T-cell (primary cell): Measurements from ENCODE around the gene IQSEC3. TPM values are rescaled to one million over a fixed set of nuclear protein-coding genes. Genes with fewer than 3 reads are reported as not detected.
"Not testable (repeated sequence)": the region's sequence is repeated elsewhere in the genome, so short reads cannot be mapped to it uniquely, and the experiment has no call there.

Experiments
- ATAC-seq, 4 experiments: fragments of 200-7000 bp in 3 of 4; fragments of 150-1000 bp in 1 of 4; cut with Tn5 transposase; replicated peaks in 1 of 4; 1 replicate in 3 of 4; 2 replicates in 1 of 4; pipeline ENCODE4 v1.10.0; 2021; ENCODE audit warnings: moderate library complexity in 3 of 4, mild to moderate bottlenecking in 2 of 4, moderate number of reproducible peaks in 1 of 4
- CTCF ChIA-PET, 2 donors: fragments of 300-600 bp; sonication (Branson Sonifier 250); formaldehyde crosslinking; loops; one replicate each; lab custom pipeline; 2022; ENCODE audit warnings: antibody characterized with exemption in 2 of 2; lab: Charles Lee
- POLR2A ChIA-PET, 2 donors: fragments of 300-600 bp; sonication (Branson Sonifier 250); formaldehyde crosslinking; loops; one replicate each; lab custom pipeline; 2022; ENCODE audit warnings: antibody characterized with exemption in 2 of 2; lab: Charles Lee
- DNase-seq, 35 experiments: peaks; one replicate each; pipeline versions ENCODE4 v3.0.0 to v3.0.0-alpha.2; 2013 to 2023
- H3K27ac ChIP-seq: one replicate; pipeline ENCODE4 v1.5.1; 2013; ENCODE audit warnings: low read length
- H3K27me3 ChIP-seq, 2 experiments: replicated peaks in 1 of 2; 1 replicate in 1 of 2; 2 replicates in 1 of 2; pipeline versions ENCODE4 v1.6.1 to v1.7.0; 2013; ENCODE audit warnings: low read length in 1 of 2, mixed read lengths in 1 of 2; ENCODE audit not compliant: control insufficient read depth in 2 of 2, insufficient read depth in 2 of 2; ENCODE audit errors: extremely low read depth in 1 of 2
- H3K36me3 ChIP-seq, 2 donors: 1 replicate in 1 of 2; 2 replicates in 1 of 2; pipeline versions ENCODE4 v1.6.1 to v1.7.0; 2013; ENCODE audit warnings: low read length in 1 of 2; ENCODE audit not compliant: control insufficient read depth in 2 of 2, insufficient read depth in 1 of 2; ENCODE audit errors: extremely low read depth in 1 of 2
- H3K4me1 ChIP-seq, 2 experiments: 1 replicate in 1 of 2; 2 replicates in 1 of 2; pipeline versions ENCODE4 v1.6.1 to v1.7.0; 2013; ENCODE audit warnings: low read length in 2 of 2, mixed read lengths in 1 of 2; ENCODE audit not compliant: insufficient read depth in 2 of 2, control insufficient read depth in 1 of 2; ENCODE audit errors: extremely low read depth in 1 of 2
- H3K4me3 ChIP-seq, 2 donors: 1 replicate in 1 of 2; 2 replicates in 1 of 2; pipeline versions ENCODE4 v1.5.1 to v1.7.0; 2013; ENCODE audit warnings: mild to moderate bottlenecking in 2 of 2, low read length in 1 of 2, moderate library complexity in 1 of 2; ENCODE audit not compliant: control insufficient read depth in 1 of 2; ENCODE audit errors: extremely low read depth in 1 of 2
- H3K9me3 ChIP-seq: 2 replicates; pipeline ENCODE4 v1.7.0; 2013
- H3K27ac Mint-ChIP-seq, 2 donors: one replicate each; pipeline ENCODE4 v1.8.0; 2020 to 2021; ENCODE audit warnings: mild to moderate bottlenecking in 2 of 2, mixed read lengths in 2 of 2
- H3K27me3 Mint-ChIP-seq, 2 donors: one replicate each; pipeline ENCODE4 v1.8.0; 2021 to 2022; ENCODE audit warnings: mixed read lengths in 2 of 2
- H3K36me3 Mint-ChIP-seq: one replicate; pipeline ENCODE4 v1.8.0; 2021; ENCODE audit warnings: mixed read lengths
- H3K4me1 Mint-ChIP-seq, 3 donors: one replicate each; pipeline ENCODE4 v1.8.0; 2020 to 2022; ENCODE audit warnings: mixed read lengths in 3 of 3, mild to moderate bottlenecking in 1 of 3
- H3K4me3 Mint-ChIP-seq, 3 donors: one replicate each; pipeline ENCODE4 v1.8.0; 2020 to 2022; ENCODE audit warnings: mild to moderate bottlenecking in 3 of 3, mixed read lengths in 3 of 3, moderate library complexity in 3 of 3
- H3K9me3 Mint-ChIP-seq, 3 donors: one replicate each; pipeline ENCODE4 v1.8.0; 2020 to 2022; ENCODE audit warnings: mixed read lengths in 3 of 3
- WGBS: methylation state at CpG from one replicate; pipeline ENCODE4 v1.1.5; 2013; ENCODE audit warnings: missing lambda C conversion rate; ENCODE audit not compliant: insufficient coverage; 5-methylcytosine and 5-hydroxymethylcytosine counted together
- total RNA-seq, 35 experiments: library from RNA in 6 of 35; stranded (reverse) in 6 of 35; fragments of 120-200 nt in 1 of 35; gene quantifications; one replicate each; pipeline versions ENCODE4 v1.2.1 to v1.2.4 and lab custom pipeline; 2013 to 2026

Gene IQSEC3
- total RNA-seq, 5 donors from 2014 or later (not counting 1 experiment from before 2014, with no cell fraction given) = 0.30 to 7.3 (median 2.9) TPM

DNA sequence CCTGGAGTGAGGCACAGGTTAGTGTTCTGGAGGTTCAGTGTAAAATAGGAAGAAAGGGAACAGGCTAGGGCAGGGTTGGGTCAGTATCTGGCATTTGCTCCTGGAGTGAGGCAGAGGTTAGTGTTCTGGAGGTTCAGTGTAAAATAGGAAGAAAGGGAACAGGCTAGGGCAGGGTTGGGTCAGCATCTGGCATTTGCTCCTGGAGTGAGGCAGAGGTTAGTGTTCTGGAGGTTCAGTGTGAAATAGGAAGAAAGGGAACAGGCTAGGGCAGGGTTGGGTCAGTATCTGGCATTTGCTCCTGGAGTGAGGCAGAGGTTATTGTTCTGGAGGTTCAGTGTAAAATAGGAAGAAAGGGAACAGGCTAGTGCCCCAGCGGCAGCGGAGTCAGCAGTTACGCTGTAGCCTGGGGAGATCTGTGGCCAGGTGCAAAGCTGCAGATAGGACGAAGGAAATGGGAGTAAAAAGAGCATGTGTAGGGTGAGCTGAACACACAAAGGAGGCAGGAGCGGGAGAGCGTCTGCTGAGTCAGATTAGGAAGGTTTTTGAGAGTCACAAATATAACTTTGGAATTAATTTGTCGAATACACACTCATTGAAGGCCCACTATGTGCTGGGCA lies 67.2 kb downstream of the IQSEC3 start:
- H3K4me3 ChIP-seq, H3K36me3 Mint-ChIP-seq, H3K27ac Mint-ChIP-seq, POLR2A ChIA-PET, CTCF ChIA-PET, H3K4me1 Mint-ChIP-seq, H3K27ac ChIP-seq, DNase-seq, ATAC-seq, H3K36me3 ChIP-seq, H3K9me3 ChIP-seq, H3K9me3 Mint-ChIP-seq, H3K4me1 ChIP-seq, H3K4me3 Mint-ChIP-seq: not testable (repeated sequence)
- H3K27me3 ChIP-seq = peaks cover 0 to 47% of the 10 kb centered on the region in 2 experiments
- WGBS = 72% methylated on average over 6 of the region's 7 CpGs
- peaks cover 34 to 45% of the 10 kb centered on the region in 2 donors for H3K27me3 Mint-ChIP-seq

DNA sequence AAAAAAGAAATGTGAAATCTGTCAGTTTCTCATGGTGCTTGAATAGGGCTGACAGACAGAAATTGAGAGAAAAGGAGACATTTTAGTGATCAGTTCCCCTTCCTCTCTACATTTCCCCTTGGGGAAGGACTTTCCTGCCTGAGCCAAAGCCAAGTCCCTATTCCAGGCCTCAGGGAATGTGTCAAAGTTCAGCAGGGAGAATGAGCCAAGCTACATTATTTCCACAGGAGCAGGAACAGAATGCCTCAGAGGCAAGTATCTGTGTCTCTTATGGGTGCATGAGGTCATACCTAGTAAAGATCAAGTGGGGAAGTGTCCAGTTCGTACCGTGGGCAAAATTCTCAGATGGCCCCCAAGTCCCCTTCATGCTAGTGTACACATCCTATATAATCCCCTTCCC lies 68.6 kb downstream of the IQSEC3 start:
- H3K27me3 Mint-ChIP-seq = peaks cover 44 to 46% of the 10 kb centered on the region in 2 donors
- H3K27ac ChIP-seq = no peak overlapping the region
- DNase-seq (no peak), ATAC-seq (no peak)
- no peak overlapping the region for H3K27ac Mint-ChIP-seq
- H3K4me1 Mint-ChIP-seq = peaks cover 5 to 11% (median 9%) of the 10 kb centered on the region in 3 donors
- H3K9me3 Mint-ChIP-seq = no peaks in the 10 kb centered on the region
- no peak overlapping the region for H3K4me3 Mint-ChIP-seq
- no peaks in the 10 kb centered on the region for H3K9me3 ChIP-seq
- CTCF ChIA-PET = no interaction called here
- H3K27me3 ChIP-seq = peaks cover 0 to 50% of the 10 kb centered on the region in 2 experiments
- no peaks in the 10 kb centered on the region for H3K36me3 ChIP-seq
- no peak overlapping the region for H3K4me3 ChIP-seq
- H3K4me1 ChIP-seq = no peaks in the 10 kb centered on the region
- WGBS = no CpG with 5 or more reads among the region's 2 CpGs
- no peaks in the 10 kb centered on the region for H3K36me3 Mint-ChIP-seq
- POLR2A ChIA-PET = no interaction called here

GRCh38 chr12:138171-138897 lies 71.8 kb downstream of the IQSEC3 start:
- Mint-ChIP-seq H3K4me1 (peaks cover 5 to 16% (median 14%) of the 10 kb centered on the region in 3 donors), H3K4me3 (peak overlapping the region; percentile 50 to 75 (median 74))
- CTCF ChIA-PET = no interaction called here

DNA sequence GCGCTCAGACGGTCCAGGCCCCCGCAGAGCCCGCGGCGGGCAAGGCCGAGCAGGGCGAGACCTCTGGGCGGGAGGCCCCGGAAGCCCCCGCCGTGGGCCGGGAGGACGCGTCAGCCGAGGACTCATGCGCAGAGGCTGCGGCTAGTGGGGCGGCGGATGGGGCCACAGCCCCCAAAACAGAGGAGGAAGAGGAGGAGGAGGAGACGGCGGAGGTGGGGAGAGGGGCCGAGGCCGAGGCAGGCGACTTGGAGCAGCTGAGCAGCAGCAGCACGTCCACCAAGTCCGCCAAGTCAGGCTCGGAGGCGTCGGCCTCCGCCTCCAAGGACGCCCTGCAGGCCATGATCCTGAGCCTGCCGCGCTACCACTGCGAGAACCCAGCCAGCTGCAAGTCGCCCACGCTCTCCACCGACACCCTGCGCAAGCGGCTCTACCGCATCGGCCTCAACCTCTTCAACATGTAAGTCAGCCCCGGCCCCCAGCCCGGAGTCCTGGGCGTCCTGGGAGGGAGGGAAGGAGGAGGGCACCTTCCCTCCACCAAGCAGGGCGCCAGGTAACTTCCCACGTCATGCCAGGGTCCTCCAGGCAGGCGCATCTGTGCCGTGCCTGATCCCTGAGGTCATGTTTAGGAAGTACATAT lies 72.4 kb downstream of the IQSEC3 start:
- H3K4me3 ChIP-seq = peak overlapping the region in 1 of 2 donors; percentile 60
- CTCF ChIA-PET = no interaction called here
- peak in 4 of 35 experiments; percentile 7 to 26 (median 16) for DNase-seq
- Mint-ChIP-seq H3K4me3 (peak overlapping the region; percentile 50 to 75 (median 74)), H3K4me1 (peaks cover 5 to 16% (median 16%) of the 10 kb centered on the region in 3 donors), H3K9me3 (no peaks in the 10 kb centered on the region), H3K27me3 (peaks cover 39 to 52% of the 10 kb centered on the region in 2 donors), H3K27ac (peak overlapping the region; percentile 56 to 61), H3K36me3 (no peaks in the 10 kb centered on the region)
- no peaks in the 10 kb centered on the region for H3K9me3 ChIP-seq
- no peaks in the 10 kb centered on the region for H3K36me3 ChIP-seq
- H3K4me1 ChIP-seq = no peaks in the 10 kb centered on the region
- H3K27me3 ChIP-seq = peaks cover 0 to 51% of the 10 kb centered on the region in 2 experiments
- ATAC-seq = peak in 3 of 4 experiments; percentile 27 to 59 (median 37)
- 45% methylated on average over 29 of the region's 49 CpGs for WGBS
- no peak overlapping the region for H3K27ac ChIP-seq
- POLR2A ChIA-PET = no interaction called here

More at GRCh38 chr12:138171-138897, 71.8 kb downstream of the IQSEC3 start:
- Mint-ChIP-seq H3K36me3 (no peaks in the 10 kb centered on the region), H3K27ac (no peak overlapping the region), H3K9me3 (no peaks in the 10 kb centered on the region), H3K27me3 (peaks cover 43 to 55% of the 10 kb centered on the region in 2 donors)
- ATAC-seq (no peak), DNase-seq (no peak)
- POLR2A ChIA-PET = no interaction called here
- Histone ChIP-seq H3K36me3 (no peaks in the 10 kb centered on the region), H3K4me1 (no peaks in the 10 kb centered on the region), H3K27me3 (peaks cover 0 to 57% of the 10 kb centered on the region in 2 experiments), H3K27ac (no peak overlapping the region), H3K9me3 (no peaks in the 10 kb centered on the region), H3K4me3 (peak overlapping the region in 1 of 2 donors; percentile 60)
- WGBS = 82% methylated on average over 63 of the region's 64 CpGs

DNA sequence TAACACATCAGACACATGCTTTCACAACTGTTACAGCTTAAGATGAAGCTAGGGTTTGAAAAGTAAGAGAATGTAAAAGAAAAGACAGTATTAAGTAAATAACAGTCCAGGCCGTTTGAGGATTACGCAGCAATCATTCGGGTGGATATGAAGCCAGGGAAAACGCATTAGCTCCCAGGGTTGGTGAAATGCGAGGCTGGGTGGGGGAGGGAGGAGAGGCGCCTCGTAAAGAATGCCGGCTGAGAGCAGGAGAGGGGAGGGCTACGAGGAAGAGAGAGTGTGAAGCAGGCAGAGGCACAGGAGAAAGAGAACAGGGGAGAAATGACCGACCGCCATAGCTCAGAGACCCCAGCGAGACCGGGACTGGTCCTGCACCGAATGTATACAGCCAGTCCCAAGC lies 73.0 kb downstream of the IQSEC3 start:
- Histone ChIP-seq H3K4me1 (peaks cover 0 to 3% of the 10 kb centered on the region in 2 experiments), H3K27me3 (peaks cover 0 to 50% of the 10 kb centered on the region in 2 experiments), H3K27ac (no peak overlapping the region), H3K4me3 (peak overlapping the region in 1 of 2 donors; percentile 60), H3K9me3 (no peaks in the 10 kb centered on the region), H3K36me3 (no peaks in the 10 kb centered on the region)
- Mint-ChIP-seq H3K9me3 (no peaks in the 10 kb centered on the region), H3K4me1 (peaks cover 5 to 21% (median 21%) of the 10 kb centered on the region in 3 donors), H3K27ac (peak overlapping the region in 1 of 2 donors; percentile 16), H3K27me3 (peaks cover 38 to 50% of the 10 kb centered on the region in 2 donors), H3K36me3 (no peaks in the 10 kb centered on the region), H3K4me3 (peak overlapping the region; percentile 50 to 75 (median 74))
- no peak for DNase-seq
- ChIA-PET CTCF (no interaction called here), POLR2A (no interaction called here)
- ATAC-seq = no peak
- 69% methylated on average over 12 of the region's 14 CpGs for WGBS

GRCh38 chr12:140162-140561 lies 73.6 kb downstream of the IQSEC3 start:
- Histone ChIP-seq H3K4me3 (peak overlapping the region in 1 of 2 donors; percentile 27), H3K27me3 (peaks cover 0 to 50% of the 10 kb centered on the region in 2 experiments), H3K4me1 (peaks cover 0 to 3% of the 10 kb centered on the region in 2 experiments), H3K9me3 (no peaks in the 10 kb centered on the region), H3K36me3 (no peaks in the 10 kb centered on the region), H3K27ac (no peak overlapping the region)
- Mint-ChIP-seq H3K27me3 (peaks cover 38 to 50% of the 10 kb centered on the region in 2 donors), H3K27ac (no peak overlapping the region), H3K36me3 (no peaks in the 10 kb centered on the region), H3K4me3 (peak overlapping the region in 2 of 3 donors; percentile 74 to 75), H3K9me3 (no peaks in the 10 kb centered on the region), H3K4me1 (peaks cover 5 to 25% (median 23%) of the 10 kb centered on the region in 3 donors)
- POLR2A ChIA-PET = no interaction called here
- CTCF ChIA-PET = no interaction called here
- ATAC-seq (no peak), DNase-seq (no peak)
- 100% methylated on average over 1 of the region's 5 CpGs for WGBS
